PFSK-1 (cell line): ENCODE measurements around the gene BCOR.

ENCODE experiments used
- FOXP2 ChIP-seq: optimal IDR thresholded peaks from 2 replicates; pipeline ENCODE3; 2011; ENCODE audit warnings: borderline replicate concordance, control low read depth, inconsistent platforms; ENCODE audit not compliant: insufficient read depth; ENCODE audit errors: extremely low read length, extremely low read depth
- POLR2AphosphoS5 ChIP-seq: IDR thresholded peaks from 2 replicates; pipeline ENCODE4 v1.6.1; 2012; ENCODE audit warnings: low read depth, mild to moderate bottlenecking, control low read depth, low read length, moderate library complexity
- REST ChIP-seq, 2 experiments: IDR thresholded peaks; 2 replicates each; pipeline versions ENCODE4 v1.6.1 to v1.8.0; 2011 to 2012; ENCODE audit warnings: low read depth in 2 of 2, low read length in 2 of 2, control low read depth in 1 of 2, inconsistent platforms in 1 of 2, mild to moderate bottlenecking in 1 of 2, moderate library complexity in 1 of 2; ENCODE audit not compliant: insufficient read depth in 1 of 2
- SIN3A ChIP-seq: IDR thresholded peaks from 2 replicates; pipeline ENCODE4 v1.6.1; 2012; ENCODE audit warnings: mild to moderate bottlenecking, low read length, moderate library complexity, borderline replicate concordance; ENCODE audit not compliant: insufficient read depth
- TAF1 ChIP-seq: IDR thresholded peaks from 2 replicates; pipeline ENCODE4 v1.6.1; 2012; ENCODE audit warnings: low read length, control low read depth, borderline replicate concordance; ENCODE audit not compliant: insufficient read depth

Gene BCOR

GRCh38 chrX:40039887-40040286 lies 57.9 kb downstream of the BCOR start:
- no peak for TF ChIP-seq SIN3A
- no peak for TF ChIP-seq REST (IDR thresholded peaks at IDR 0.05; ENCODE audit: insufficient read depth in 1 of 2, low read depth in 2 of 2, low read length in 2 of 2)

GRCh38 chrX:40037367-40037766 lies 60.4 kb downstream of the BCOR start:
- TF ChIP-seq POLR2AphosphoS5 (no peak), REST (IDR thresholded peaks at IDR 0.05; ENCODE audit: insufficient read depth in 1 of 2, low read depth in 2 of 2, low read length in 2 of 2) (no peak), FOXP2 (no peak), SIN3A (no peak), TAF1 (no peak)

- TF ChIP-seq REST (IDR thresholded peaks at IDR 0.05; ENCODE audit: insufficient read depth in 1 of 2, low read depth in 2 of 2, low read length in 2 of 2) (no peak), TAF1 (no peak), FOXP2 (no peak), SIN3A (no peak), POLR2AphosphoS5 (no peak)
Observed at GRCh38 chrX:40035726-40036125, 62.0 kb downstream of the BCOR start.

- TF ChIP-seq SIN3A (no peak), TAF1 (no peak), POLR2AphosphoS5 (no peak), REST (IDR thresholded peaks at IDR 0.05; ENCODE audit: insufficient read depth in 1 of 2, low read depth in 2 of 2, low read length in 2 of 2) (no peak), FOXP2 (no peak)
Observed at GRCh38 chrX:40031911-40032310, 65.8 kb downstream of the BCOR start.

- no peak for TF ChIP-seq FOXP2
- no peak for TF ChIP-seq POLR2AphosphoS5
- no peak for TF ChIP-seq TAF1
- TF ChIP-seq SIN3A: no peak
- TF ChIP-seq REST (IDR thresholded peaks at IDR 0.05; ENCODE audit: insufficient read depth in 1 of 2, low read depth in 2 of 2, low read length in 2 of 2): no peak
Observed at GRCh38 chrX:40030205-40030604, 67.6 kb downstream of the BCOR start.
